Fibroblast of skin of left quadriceps (primary cell): Measurements from ENCODE around the gene NAPA.

Source experiments
- DNase-seq, 2 experiments: peaks; one replicate each; pipeline ENCODE4 v3.0.0-alpha.2; 2013; ENCODE audit warnings: low read depth in 2 of 2

The NAPA gene

DNA sequence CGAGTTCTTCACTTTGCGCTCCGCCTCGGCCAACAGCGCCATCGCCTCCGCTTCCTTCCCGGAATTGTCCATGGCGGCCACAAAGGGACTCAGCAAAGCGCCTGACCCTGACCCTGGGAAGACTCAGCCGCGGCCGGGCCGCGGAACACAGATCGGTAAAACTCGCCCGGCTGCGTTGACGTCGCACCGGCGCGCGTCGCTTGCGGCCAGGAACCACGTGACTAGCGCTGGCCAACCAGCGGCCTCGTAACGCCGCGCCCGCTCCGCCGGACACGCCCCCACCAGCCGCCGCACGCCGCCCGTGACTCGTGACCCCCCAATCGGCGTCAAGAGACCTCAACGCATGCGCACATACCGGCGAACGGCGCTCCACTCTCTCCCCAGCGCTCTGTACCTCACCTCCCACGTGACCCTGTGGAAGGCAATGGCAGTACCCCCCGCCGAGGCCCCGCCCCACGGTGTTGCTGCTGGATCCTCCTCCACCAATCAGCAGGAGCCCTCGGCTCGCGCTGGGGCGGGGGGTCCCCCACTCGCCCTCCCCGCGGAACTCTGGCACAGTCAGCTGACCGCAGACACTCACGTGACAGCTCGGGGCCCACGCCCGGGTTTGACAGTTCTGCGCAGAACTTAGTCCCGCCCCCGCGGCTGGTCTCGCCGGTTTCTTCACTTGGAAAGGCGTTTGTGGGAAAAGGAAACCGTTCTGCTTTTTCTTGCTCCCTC is at the start of gene NAPA:
TSS of gene NAPA (minus strand) at position 195 of the 720 bp plus-strand sequence. CDS start at position 72, 123 bp downstream.
- peak; percentile 100 for DNase-seq

DNA sequence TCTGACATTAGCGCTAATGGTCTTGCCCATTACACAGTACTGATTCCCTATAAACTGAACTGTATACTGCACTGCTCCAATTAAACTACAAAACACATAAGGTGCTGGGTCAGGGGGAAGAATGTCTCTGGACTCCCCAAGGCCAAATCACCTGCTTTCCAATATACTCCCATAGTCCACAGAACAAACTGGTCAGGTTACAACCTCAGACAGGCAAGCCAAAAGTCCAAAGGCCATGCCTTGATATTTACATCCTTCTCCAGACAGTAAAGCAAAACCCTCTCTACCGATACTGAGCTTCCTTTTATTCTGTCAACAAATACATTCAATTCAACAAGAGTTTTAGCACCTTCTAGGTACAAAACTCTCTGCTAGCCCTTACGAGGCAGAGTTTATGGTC is 49.2 kb upstream of the NAPA start:
- DNase-seq, result no peak

DNA sequence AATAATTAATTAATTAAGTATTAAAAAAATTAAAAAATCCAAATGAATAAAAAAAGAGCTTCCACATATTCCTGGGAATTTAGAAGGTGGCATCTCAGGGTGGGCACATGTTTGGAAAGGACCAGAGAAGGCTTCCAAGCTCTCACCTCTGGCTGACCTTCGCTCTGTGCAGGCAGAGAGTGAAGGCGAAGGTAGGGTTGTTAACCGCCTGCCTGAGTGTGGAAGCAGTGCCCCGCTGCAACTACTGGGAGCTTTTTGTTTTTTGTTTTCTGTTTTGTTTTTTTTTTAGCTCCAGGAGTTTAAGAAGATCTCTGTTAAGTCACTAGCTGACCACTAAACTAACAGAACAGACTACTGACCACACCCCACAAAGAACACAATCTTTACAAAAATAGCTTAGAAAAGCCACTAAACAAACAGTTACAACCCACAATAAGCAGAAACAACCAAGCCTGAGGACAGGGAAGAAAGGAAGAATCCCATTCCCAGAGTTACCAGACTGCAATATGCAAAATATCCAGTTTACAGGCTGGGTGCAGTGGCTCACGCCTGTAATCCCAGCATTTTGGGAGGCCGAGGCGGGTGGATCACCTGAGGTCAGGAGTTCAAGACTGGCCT is 46.7 kb upstream of the NAPA start:
- DNase-seq, result no peak

DNA sequence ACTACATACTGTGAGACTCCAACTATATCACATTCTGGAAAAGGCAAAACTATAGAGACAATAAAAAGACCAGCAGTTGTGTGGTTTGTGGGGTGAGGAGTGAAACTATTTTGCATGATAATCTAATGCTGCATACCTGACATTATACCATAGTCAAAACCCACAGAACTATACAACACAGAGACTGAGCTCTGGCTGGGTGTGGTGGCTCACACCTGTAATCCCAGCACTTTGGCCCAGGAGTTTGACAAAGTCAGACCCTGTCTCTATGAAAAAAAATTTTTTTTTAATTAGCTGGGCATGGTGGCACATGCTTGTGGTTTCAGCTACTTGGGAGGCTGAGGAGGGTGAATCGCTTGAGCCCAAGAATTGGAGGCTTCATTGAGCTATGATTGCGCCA is 46.1 kb upstream of the NAPA start:
- DNase-seq, result no peak

DNA sequence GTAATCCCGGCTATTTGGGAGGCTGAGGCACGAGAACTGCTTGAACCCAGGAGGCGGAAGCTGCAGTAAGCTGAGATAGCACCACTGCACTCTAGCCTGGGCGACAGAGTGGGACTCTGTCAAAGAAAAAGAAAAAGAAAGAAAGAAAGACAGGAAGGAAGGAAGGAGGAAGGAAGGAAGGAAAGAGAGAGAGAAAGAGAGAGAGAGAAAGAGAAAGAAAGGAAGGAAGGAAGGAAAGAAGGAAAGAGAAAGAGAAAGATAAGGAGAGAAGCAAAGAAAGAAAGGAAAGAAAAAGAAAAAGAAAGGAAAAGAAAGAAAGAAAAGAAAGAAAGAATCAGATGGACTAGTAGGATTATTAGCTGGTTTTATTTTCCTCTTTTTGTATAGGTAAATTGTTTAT is 35.3 kb upstream of the NAPA start:
- no peak for DNase-seq

DNA sequence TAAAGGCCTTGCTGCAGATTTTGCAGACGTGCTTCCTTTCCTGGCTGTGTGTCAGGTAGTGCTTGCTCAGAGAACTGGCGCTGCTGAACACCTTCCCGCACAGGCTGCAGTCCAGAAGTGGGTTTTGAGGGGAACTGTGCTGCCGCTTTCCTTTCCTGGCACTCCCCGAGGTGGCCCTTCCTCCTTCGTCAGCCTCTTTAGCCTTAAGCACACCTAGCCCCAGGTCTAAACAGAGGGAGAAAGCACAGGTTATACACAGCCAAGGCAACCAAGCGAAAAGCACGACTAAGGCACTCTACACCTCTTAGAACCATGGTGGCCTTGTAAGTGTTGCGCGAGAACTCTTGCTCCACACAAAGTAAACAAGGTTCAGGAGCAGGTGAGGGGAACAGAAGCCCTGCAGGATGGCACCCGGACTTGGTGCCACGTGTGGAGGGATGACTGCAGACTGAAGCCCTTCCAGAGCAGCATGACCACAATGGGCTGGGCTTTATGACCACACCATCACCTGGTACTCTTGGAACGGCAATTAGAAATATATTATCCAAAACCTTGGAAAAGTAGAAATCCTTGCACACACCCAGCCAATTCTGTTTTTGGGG is 34.5 kb upstream of the NAPA start:
- DNase-seq, result no peak

DNA sequence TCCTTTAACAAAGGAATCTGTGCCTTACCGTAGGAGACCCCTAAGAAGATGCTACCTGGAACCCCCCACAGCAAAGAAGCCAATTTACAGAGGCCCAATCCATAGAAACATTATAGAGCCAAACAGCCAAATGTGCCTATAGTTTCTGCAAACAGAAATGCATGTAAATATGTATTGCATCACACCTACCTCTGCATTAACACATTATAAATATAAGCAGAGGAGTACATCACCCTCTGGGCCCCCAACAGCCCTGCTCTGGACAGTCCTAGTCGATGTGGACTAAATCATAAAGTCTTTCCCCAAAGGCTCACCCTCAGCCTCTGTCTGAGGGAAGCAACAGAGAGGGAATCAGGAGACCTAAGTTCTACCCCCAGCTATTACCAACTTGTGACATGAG is 32.3 kb upstream of the NAPA start:
- DNase-seq, result no peak

DNA sequence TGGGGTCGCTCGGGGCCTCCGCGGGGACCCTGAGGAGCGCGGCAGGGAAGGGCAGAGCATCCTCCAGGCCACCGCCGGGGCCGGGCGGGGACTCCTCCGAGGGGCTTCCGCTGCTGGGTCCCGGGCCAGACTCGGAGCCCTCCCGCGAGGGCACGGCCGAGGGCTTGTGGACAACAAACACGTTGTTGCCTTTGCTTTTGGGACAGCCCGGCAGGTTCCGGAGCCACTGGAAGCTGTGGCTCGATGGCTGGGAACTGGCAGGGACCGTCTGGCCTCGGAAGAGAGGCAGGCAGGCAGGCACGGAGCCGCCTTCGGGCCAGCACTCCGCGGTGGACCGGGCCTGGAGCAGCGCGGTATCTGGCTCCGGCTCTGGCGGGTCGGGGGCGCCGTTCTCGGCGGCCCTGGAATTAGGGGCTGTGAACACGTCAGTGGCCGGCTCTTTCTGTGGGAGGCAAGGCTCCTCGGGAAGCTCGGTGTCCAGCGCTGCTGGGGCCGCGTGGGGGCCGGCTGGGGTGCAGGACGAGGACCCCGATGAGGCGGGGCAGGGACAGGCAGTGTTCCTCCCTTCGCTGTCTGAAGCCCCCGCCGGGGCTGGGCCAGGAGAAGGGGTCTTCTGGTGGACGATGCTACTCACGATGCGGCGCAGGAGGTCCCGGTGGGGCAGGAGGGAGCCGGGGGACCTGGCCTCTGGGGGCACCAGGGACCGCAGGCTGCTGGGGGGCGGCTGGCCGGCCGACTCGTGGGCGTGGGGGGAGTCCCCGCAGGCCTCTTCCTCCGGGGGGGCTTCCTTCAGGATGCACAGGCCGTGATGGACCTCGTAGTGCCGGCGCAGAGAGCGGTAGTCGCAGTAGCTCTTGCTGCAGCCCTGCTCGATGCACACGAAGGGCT is 30.4 kb upstream of the NAPA start:
- no peak for DNase-seq

DNA sequence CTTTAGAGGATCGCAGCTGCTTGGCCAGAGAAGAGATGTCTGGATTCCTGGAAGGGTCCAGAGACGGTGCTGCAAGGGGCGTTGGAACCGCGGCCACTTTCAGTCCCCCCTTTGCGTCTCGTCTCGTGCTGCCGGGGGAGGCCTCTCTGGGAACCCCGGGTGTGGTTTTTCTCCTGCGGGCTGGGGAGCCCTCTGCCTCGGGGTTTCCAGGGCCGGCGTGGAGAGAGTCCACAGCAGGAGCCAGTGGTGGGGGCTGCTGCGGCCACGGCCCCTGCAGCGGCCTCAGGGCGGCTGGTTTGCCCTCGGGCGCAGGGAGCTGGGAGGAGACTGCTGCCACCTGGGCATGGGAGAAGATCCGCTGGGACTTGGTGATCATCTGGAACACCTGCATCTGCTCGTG is 29.6 kb upstream of the NAPA start:
- DNase-seq, result no peak

DNA sequence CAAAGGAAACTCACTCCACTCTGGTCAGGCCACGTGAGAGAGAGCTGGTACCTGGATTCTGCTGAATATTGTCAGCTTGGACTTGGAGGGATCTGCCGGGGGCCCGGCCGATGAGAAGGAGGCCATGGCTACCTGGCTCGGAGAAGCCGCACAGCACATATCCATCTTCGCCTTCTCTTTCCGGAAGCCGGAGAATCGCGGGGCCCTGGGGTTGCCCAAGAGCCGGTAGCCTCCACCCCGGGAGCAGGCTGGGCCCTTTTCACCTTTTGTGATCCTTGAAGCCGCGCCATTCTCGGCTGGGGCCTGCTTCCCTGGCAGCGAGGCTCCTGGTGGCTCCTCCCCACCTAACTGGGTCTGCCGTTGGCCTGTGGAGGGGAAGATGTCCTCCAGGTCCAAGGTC is 29.2 kb upstream of the NAPA start:
- DNase-seq, result no peak

DNA sequence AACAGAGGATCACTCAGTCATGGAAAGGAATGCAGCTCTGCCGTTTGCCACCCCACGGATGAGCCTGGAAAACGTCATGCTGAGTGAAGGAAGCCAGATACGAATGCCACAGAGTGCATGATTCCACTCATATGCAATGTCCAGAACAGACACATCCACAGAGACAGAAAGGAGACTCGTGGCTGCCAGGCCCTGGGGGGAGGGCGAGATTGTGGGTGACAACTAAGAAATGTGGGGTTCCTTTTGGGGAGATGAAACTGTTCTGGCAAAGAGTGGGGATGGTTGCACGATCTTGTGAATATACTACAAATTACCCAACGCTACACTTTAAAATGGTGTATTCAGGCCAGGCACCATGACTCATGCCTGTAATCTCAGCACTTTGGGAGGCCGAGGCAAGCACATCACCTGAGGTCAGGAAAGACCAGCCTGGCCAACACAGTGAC is 27.2 kb upstream of the NAPA start:
- no peak for DNase-seq

DNA sequence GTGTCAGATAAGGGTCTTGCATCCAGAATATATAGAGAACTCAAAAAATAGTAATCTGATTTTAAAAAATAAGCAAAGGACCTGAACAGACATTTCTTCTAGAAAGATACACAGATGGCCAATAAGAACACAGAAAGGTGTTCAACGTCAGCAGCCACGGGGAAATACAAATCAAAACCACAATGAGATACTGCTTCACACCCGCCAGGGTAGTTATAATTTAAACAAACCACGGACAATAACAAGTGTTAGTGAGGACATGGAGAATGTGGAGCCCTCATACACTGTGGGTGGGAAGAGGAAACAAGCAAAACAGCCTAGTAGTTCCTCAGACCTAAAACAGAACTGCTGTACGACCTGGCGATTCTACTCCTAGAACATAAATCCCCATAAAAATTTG is 26.7 kb upstream of the NAPA start:
- DNase-seq, result no peak

DNA sequence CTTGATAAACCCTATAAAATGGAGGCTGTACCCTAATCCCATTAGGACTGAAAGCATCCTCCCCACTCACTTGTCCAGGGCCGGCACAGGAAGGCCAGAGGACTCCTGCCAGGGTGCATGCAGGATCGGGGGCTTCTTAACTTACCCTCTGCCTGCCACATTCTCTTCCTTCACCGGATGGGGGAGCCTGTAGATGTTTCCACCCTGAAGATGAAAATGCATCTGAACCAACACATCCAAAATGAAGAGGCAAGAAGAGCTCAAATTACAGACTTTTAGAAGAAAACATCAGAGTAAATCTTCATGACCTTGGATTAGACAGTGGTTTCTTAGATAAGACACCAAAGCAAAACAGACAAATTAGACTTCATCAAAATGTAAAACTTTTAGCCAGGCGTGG is 25.9 kb upstream of the NAPA start:
- peak; percentile 11 to 20 for DNase-seq

DNA sequence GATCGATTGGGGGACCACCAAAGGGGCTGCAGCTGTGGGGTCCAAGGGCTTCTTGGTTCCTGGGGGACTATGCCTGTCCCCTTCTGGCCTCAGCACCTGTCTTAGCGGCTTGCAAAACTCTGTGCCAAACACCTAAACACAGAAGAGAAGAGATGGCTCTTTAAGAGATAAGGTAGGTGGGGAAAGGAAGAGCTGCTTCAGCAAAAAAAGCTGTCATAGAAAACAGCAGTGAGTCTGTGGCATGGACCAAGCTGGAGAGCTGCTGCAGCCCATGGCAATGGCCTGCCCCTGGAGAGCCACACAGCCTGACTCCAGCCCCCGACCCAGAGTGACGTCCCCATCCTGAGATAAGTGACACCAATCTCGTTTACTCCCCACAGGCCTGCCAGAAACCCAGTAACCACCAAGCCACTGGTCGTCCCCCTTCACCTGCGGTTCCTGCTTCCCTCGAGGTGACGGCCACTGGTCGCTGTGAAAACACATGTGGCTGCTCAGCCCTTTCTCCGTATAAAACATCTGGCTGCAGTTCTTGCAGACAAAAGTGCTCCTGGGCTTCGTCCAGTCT is 25.0 kb upstream of the NAPA start:
- no peak for DNase-seq

DNA sequence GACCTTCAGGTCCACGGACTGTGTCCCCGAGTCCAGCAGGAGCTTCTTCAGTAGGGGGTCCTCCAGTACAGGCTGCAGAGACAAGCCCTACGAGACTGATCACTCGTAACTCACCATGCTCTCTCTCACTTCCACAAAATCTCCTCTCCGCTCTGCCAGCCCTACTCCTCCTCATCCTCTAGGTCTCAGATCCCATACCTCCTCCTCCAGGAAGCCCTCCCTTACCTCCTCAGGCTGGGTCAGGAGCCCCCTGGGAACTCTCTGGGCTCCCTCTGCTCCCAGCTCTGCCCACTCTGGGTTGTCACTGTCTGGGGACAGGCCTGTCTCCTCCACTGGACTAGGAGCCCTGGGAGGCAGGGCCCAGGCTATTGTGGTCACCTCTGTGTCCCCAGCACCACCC is 23.9 kb upstream of the NAPA start:
- DNase-seq, result no peak

DNA sequence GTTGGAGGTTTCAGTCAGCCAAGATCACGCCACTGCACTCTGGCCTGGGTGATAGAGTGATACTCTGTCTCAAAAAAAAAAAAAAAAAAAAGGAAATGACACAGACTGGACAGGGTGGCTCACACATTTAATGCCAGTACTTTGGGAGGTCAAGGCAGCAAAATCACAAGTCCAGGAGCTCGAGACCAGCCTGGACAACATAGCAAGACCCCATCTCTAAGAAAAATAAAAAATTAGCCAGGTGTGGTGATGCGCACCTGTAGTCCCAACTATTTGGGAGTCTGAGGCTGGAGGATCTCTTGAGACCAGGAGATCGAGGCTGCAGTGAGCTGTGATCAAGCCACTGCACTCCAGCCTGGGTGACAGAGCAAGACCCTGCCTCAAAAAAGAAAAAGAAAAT is 22.6 kb upstream of the NAPA start:
- DNase-seq, result no peak

DNA sequence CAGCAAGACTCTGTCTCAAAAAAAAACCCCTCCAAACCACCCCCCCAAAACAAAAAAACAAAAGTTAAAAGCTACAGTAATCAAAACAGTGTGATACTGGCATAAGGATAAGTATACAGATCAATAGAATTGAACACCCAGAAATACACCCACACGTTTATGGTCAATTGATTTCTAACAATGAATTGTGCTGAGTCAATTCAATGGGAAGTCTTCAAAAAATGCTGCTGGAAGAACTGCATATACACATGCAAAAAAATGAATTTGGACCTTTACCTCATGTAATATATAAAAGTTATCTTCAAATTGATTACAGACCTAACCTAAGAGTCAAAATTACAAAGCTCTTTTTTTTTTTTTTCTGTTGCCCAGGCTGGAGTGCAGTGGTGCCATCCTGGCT is 19.8 kb upstream of the NAPA start:
- DNase-seq, result no peak

DNA sequence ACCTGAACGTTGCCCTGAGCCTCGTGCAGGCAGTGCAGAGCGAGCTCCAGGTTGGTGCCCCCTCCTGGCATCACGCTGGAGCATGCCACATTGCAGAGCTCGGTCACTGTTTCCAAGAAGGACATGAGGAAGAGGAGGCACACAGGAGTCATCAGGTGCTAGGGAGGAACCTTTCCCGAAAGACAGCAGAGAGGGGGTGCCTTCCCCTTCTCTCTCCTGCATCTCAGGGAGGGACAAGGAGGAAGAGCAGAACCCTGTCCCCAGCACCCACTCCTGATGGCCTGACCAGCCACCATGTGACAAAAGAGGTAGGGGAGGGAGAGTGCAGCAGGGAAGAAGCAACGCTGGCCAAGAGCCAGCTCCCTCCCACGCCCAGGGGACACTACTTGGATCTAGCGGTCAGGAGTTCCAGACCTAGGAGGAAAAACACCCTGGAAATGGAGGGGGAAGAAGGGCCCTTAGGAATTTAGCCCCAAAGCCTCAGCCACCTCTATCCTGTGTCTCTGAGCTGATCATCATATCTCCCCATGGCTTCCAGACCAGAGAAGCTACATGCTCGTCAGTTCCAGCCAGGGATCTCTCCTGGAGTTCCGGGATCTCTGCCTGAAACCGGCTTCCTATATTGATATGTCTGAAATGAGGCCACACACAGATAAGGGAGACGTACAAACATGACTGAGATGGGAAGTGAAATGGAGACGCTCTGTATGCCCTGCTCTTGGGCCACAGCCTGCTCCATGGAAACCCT is 17.0 kb upstream of the NAPA start:
- DNase-seq, result no peak

DNA sequence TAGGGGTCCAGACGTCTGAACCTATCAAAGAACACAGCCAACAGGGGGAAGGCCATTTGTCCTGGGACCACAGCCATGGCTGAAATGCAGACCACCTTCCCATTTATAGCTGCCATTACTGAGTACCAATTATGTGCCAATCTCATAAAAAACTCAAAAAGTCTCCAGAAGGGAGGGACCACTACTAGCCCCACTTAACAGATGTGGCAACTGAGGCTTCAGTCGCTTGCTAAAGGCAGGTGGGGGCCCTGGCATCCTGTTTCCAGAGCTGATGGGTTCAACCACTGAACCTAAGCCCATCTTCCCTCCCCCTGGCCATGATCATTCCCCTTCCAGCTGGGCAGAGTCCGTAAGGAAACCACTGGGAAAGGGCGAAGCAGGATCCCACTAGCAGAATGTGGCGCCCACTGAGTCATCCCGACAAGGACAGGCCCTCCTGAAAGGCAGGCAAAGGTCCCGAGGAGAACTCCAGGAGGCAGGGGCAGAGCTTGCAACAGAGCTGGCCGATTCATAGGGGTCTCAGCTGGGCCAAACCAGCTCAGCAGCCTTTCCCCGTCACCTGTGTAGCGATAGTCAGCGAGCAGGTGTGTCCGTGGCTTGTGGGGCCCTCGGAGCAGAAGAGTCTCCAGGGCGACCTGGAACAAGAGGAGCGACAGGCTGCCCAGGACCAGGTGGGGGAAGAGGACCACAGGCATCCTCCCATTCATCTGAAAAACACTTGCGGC is 14.3 kb upstream of the NAPA start:
- no peak for DNase-seq

DNA sequence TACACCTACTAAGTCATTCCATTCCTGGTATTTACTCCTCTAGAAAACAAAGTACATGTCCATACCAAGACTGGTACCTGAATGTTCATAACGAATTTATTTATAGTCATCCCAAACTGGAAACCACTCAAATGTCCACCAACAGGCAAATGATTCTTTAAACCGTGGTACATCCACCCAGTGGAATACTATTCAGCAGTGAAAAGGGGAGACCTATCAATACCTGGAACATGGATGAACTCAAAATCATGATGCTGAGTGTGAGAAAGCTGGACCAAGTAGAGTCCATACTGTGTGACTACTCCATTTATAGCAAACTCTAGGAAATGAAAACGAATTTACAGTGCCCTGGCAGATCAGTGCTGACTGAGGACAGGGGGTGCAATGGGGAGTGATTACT is 11.9 kb upstream of the NAPA start:
- no peak for DNase-seq

DNA sequence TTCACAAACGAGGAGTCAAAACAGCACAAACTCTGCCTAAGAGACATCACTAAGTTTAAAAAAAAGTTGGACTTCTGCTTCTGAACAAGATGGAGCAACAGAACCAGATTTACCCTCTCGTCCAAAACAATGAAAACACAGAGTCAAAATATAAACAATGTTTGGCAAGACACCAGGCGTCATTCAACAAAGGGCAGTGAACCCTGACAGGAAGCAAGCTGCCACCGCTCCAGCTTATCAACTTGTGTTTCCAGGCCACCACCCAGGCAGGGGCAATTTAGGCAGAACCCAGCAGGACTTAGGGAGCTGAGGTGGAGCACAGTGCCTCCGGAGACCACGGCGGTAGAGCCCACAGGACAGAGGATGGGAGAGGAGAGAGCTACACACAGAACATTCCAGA is 8.6 kb upstream of the NAPA start:
- no peak for DNase-seq
